Stimulated activated CD8-positive, alpha-beta memory T cell treated with anti-CD3 and anti-CD28 coated beads, Interleukin-7, amount 100 ng/mL, for 1 hour (primary cell): ENCODE results near the gene SLC25A47.
"Not testable (repeated sequence)": the region's sequence is repeated elsewhere in the genome, so short reads cannot be mapped to it uniquely, and the experiment has no call there.

Experiments used
- DNase-seq, 2 donors: peaks; one replicate each; pipeline ENCODE4 v3.0.0-alpha.2; 2020; ENCODE audit warnings: low read depth in 2 of 2

Gene SLC25A47

GRCh38 chr14:100305324-100306100 lies 17.6 kb upstream of the SLC25A47 start:
- peak; percentile 25 to 54 for DNase-seq

GRCh38 chr14:100306101-100306997 lies 16.8 kb upstream of the SLC25A47 start, which contains the start of gene SLC25A29:
SLC25A29 (minus strand) TSS chr14:100306444; CDS start chr14:100306232, 212 bp downstream.
- peak; percentile 53 to 59 for DNase-seq

GRCh38 chr14:100306998-100307765 lies 16.0 kb upstream of the SLC25A47 start:
- no peak for DNase-seq

- DNase-seq, result no peak
Observed at GRCh38 chr14:100307766-100308426, 15.2 kb upstream of the SLC25A47 start.

- not testable (repeated sequence) for DNase-seq
Observed at GRCh38 chr14:100308427-100308792, 14.7 kb upstream of the SLC25A47 start.

- DNase-seq, result no peak
Observed at GRCh38 chr14:100309028-100309737, 14.0 kb upstream of the SLC25A47 start.

- DNase-seq, result not testable (repeated sequence)
Observed at GRCh38 chr14:100312110-100312876, 10.8 kb upstream of the SLC25A47 start.

- no peak for DNase-seq
Observed at GRCh38 chr14:100312877-100313400, 10.2 kb upstream of the SLC25A47 start.

- DNase-seq, result no peak
Observed at GRCh38 chr14:100313464-100314230, 9.5 kb upstream of the SLC25A47 start.

GRCh38 chr14:100314724-100315123 lies 8.4 kb upstream of the SLC25A47 start:
- no peak for DNase-seq

- no peak for DNase-seq
Observed at GRCh38 chr14:100317389-100317788, 5.8 kb upstream of the SLC25A47 start.

- DNase-seq, result peak; percentile 57
Observed at GRCh38 chr14:100317912-100318808, 5.0 kb upstream of the SLC25A47 start.

- no peak for DNase-seq
Observed at GRCh38 chr14:100320157-100320856, 2.8 kb upstream of the SLC25A47 start.

GRCh38 chr14:100321473-100322137 lies 1.5 kb upstream of the SLC25A47 start:
- no peak for DNase-seq

GRCh38 chr14:100322138-100322957 lies 791 bp upstream of the SLC25A47 start:
- no peak for DNase-seq

GRCh38 chr14:100323942-100324307 lies 786 bp downstream of the SLC25A47 start:
- DNase-seq, result no peak
